Panc1 (cell line): Measurements from ENCODE around the gene SLC10A1. TPM values are rescaled to one million over a fixed set of nuclear protein-coding genes. Genes with fewer than 3 reads are reported as not detected.
A peak's percentile ranks its signal among the peaks of the same experiment; 100 is the strongest.

Experiments used
- ATAC-seq: fragments of 200-7000 bp; cut with Tn5 transposase; 2 replicates; pipeline ENCODE4 v1.9.1; 2020; ENCODE audit warnings: mild to moderate bottlenecking, moderate library complexity
- BruUV-seq: library from RNA; stranded (reverse); fragments of 400-500 nt; replicated peaks from 2 replicates; lab custom pipeline; 2021; lab: Mats Ljungman, UMichigan
- CTCF ChIA-PET: fragments of 300-600 bp; sonication (Branson Sonifier 250); formaldehyde crosslinking; loops from one replicate; lab custom pipeline; 2022; ENCODE audit warnings: antibody characterized with exemption; lab: Charles Lee
- POLR2A ChIA-PET: fragments of 300-600 bp; sonication (Branson Sonifier 250); formaldehyde crosslinking; loops from one replicate; lab custom pipeline; 2022; ENCODE audit warnings: antibody characterized with exemption; lab: Charles Lee
- DNase-seq: peaks from one replicate; pipeline ENCODE4 v3.0.0-alpha.2; 2010; ENCODE audit warnings: low read depth, low spot score
- H3K27ac ChIP-seq: 2 replicates; pipeline ENCODE4 v1.5.1; 2011; ENCODE audit warnings: mild to moderate bottlenecking, low read length, inconsistent platforms
- H3K27me3 ChIP-seq: fragments of 200-500 bp; sonication (Bioruptor generic); 2 replicates; pipeline ENCODE4 v1.6.0; 2014; ENCODE audit warnings: low read length, inconsistent platforms; ENCODE audit not compliant: control insufficient read depth, insufficient read depth
- H3K36me3 ChIP-seq: fragments of 200-500 bp; sonication (Bioruptor generic); 2 replicates; pipeline ENCODE4 v1.5.1; 2014; ENCODE audit warnings: inconsistent platforms, mild to moderate bottlenecking, low read length, moderate library complexity; ENCODE audit not compliant: control insufficient read depth, insufficient read depth
- H3K4me1 ChIP-seq: 2 replicates; pipeline ENCODE4 v1.5.1; 2011; ENCODE audit warnings: inconsistent platforms, mild to moderate bottlenecking, low read length, moderate library complexity; ENCODE audit not compliant: control insufficient read depth, insufficient read depth
- H3K4me3 ChIP-seq, 2 experiments: 2 replicates each; pipeline ENCODE4 v1.5.1; 2011 to 2012; ENCODE audit warnings: low read depth in 2 of 2, low read length in 2 of 2, mild to moderate bottlenecking in 2 of 2, inconsistent platforms in 1 of 2, moderate library complexity in 1 of 2
- H3K9me3 ChIP-seq: fragments of 200-500 bp; sonication (Bioruptor generic); 2 replicates; pipeline ENCODE4 v1.5.1; 2014; ENCODE audit warnings: low read depth, mild to moderate bottlenecking, inconsistent platforms, low read length, moderate library complexity; ENCODE audit not compliant: control insufficient read depth, insufficient read depth
- POLR2AphosphoS5 ChIP-seq: IDR thresholded peaks from 2 replicates; pipeline ENCODE4 v1.6.1; 2012; ENCODE audit warnings: mild to moderate bottlenecking, low read depth, low read length, moderate library complexity
- SIN3A ChIP-seq: IDR thresholded peaks from 2 replicates; pipeline ENCODE4 v1.6.1; 2012; ENCODE audit warnings: low read depth, mild to moderate bottlenecking, low read length, moderate library complexity, borderline replicate concordance; ENCODE audit not compliant: insufficient read depth
- TCF7L2 ChIP-seq: IDR thresholded peaks from 2 replicates; pipeline ENCODE4 v1.6.1; 2011; ENCODE audit warnings: mild to moderate bottlenecking, low read depth, low read length, inconsistent platforms
- in situ Hi-C: cut with HindIII; loops from 2 replicates; pipeline ENCODE4 v1.10.0; 2016; ENCODE audit warnings: low sequenced_read_pairs, low pct_unique_long_range_greater_than_20kb
- intact Hi-C: fragments of 100-400 bp; cut with micrococcal nuclease; formaldehyde crosslinking; loops from one replicate; pipeline ENCODE4 v1.10.0; 2022; ENCODE audit not compliant: unreplicated experiment
- total RNA-seq: library from RNA; stranded (reverse); gene quantifications from one replicate; pipeline ENCODE4 v1.2.1, GENCODE V29; 2021; ENCODE audit not compliant: unreplicated experiment
- TF ChIP-seq, protein P1 (sequence below): fragments of 450-650 bp; IDR thresholded peaks from 2 replicates; pipeline ENCODE4 v1.5.1; 2017; ENCODE audit warnings: mild to moderate bottlenecking
- TF ChIP-seq, protein P2 (sequence below), 2 experiments: IDR thresholded peaks; 2 replicates each; pipeline ENCODE4 v1.6.1; 2011 to 2012; ENCODE audit warnings: low read depth in 2 of 2, control low read depth in 1 of 2, low read length in 1 of 2, mild to moderate bottlenecking in 1 of 2, moderate library complexity in 1 of 2; ENCODE audit not compliant: insufficient read depth in 1 of 2

Gene SLC10A1
- total RNA-seq, 1 experiment from 2014 or later, result not detected

DNA sequence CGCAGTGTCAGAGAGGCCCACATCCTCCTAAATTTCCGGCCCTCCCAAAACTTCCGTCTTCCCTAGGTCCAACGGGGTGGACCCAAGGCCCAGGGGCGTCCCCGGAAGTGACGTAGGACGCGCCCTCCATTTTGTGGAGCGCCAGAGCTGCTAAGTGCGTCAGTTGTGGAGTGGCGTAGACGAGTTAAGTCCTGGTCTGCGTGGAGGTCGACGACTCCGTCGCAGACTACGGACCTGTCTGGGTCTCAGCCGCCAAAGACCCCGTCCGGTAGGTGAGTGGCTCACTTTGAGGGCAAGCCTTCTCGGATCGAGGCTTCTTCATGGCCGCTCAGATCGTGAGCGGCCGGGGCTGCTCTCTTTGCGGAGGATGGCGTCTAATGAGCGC lies 30.1 kb downstream of the SLC10A1 start, which contains the start of gene SRSF5:
TSS of gene SRSF5 (plus strand) at position 159 of the 385 bp plus-strand sequence. CDS start 1,015 bp downstream, outside the sequence.
- peak; percentile 72 for DNase-seq
- Histone ChIP-seq H3K4me3 (peak within 1 kb of the TSS; percentile 92 to 98), H3K4me1 (peaks cover 4% of the 10 kb centered on the region), H3K36me3 (peaks cover 44% of the 10 kb centered on the region), H3K27ac (peak within 1 kb of the TSS; percentile 97), H3K27me3 (no peaks in the 10 kb centered on the region), H3K9me3 (no peaks in the 10 kb centered on the region)
- CTCF ChIA-PET, result no interaction called here
- no peak; the same call in 1 of the 2 replicates for TF ChIP-seq SIN3A
- TF ChIP-seq, protein P1, sequence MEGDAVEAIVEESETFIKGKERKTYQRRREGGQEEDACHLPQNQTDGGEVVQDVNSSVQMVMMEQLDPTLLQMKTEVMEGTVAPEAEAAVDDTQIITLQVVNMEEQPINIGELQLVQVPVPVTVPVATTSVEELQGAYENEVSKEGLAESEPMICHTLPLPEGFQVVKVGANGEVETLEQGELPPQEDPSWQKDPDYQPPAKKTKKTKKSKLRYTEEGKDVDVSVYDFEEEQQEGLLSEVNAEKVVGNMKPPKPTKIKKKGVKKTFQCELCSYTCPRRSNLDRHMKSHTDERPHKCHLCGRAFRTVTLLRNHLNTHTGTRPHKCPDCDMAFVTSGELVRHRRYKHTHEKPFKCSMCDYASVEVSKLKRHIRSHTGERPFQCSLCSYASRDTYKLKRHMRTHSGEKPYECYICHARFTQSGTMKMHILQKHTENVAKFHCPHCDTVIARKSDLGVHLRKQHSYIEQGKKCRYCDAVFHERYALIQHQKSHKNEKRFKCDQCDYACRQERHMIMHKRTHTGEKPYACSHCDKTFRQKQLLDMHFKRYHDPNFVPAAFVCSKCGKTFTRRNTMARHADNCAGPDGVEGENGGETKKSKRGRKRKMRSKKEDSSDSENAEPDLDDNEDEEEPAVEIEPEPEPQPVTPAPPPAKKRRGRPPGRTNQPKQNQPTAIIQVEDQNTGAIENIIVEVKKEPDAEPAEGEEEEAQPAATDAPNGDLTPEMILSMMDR, result no peak
- peak; percentile 98 for TF ChIP-seq POLR2AphosphoS5
- no peak for TF ChIP-seq TCF7L2
- TF ChIP-seq, protein P2, sequence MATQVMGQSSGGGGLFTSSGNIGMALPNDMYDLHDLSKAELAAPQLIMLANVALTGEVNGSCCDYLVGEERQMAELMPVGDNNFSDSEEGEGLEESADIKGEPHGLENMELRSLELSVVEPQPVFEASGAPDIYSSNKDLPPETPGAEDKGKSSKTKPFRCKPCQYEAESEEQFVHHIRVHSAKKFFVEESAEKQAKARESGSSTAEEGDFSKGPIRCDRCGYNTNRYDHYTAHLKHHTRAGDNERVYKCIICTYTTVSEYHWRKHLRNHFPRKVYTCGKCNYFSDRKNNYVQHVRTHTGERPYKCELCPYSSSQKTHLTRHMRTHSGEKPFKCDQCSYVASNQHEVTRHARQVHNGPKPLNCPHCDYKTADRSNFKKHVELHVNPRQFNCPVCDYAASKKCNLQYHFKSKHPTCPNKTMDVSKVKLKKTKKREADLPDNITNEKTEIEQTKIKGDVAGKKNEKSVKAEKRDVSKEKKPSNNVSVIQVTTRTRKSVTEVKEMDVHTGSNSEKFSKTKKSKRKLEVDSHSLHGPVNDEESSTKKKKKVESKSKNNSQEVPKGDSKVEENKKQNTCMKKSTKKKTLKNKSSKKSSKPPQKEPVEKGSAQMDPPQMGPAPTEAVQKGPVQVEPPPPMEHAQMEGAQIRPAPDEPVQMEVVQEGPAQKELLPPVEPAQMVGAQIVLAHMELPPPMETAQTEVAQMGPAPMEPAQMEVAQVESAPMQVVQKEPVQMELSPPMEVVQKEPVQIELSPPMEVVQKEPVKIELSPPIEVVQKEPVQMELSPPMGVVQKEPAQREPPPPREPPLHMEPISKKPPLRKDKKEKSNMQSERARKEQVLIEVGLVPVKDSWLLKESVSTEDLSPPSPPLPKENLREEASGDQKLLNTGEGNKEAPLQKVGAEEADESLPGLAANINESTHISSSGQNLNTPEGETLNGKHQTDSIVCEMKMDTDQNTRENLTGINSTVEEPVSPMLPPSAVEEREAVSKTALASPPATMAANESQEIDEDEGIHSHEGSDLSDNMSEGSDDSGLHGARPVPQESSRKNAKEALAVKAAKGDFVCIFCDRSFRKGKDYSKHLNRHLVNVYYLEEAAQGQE (IDR thresholded peaks at IDR 0.05; ENCODE audit: insufficient read depth in 1 of 2, low read depth in 2 of 2, low read length in 1 of 2), result no peak
- intact Hi-C loops (no loop called here), in situ Hi-C loops (no loop called here)
- BruUV-seq, result no TSS peak
- peak; percentile 96 for ATAC-seq
- POLR2A ChIA-PET, result no interaction called here

DNA sequence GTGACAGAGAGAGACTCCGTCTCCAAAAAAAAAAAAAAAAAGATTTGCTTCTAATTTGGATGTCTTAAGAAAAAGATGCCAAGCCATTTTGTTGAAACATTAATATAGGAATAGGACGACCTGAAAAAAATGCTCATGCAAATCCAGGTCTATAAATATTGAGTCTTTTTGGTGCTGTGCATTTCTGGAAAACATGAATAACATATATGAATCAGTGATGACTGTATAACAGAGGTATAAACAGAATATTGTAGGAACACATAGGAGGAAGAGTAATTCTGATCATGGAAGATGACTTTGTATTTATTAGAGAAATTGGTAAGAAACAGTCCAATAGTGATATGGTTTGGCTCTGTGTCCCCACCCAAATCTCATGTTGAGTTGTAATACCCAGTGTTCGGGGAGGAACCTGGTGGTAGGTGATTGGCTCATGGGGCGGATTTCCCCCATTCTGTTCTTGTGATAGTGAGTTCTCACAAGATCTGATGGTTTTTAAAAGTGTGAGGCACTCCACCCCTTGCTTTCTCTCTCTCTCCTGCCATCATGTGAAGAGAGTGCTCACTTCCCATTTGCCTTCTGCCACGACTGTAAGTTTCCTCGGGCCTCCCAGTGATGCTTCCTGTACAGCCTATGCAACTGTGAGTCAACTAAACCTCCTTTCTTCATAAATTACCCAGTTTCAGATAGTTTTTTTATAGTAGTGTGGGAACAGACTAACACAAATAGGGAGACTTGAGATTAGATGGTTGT lies 33.1 kb downstream of the SLC10A1 start:
- BruUV-seq, result no TSS peak
- intact Hi-C loops (no loop called here), in situ Hi-C loops (no loop called here)
- CTCF ChIA-PET, result no interaction called here
- peaks cover 3% of the 10 kb centered on the region for H3K4me1 ChIP-seq
- TF ChIP-seq, protein P1, result no peak
- no peak for TF ChIP-seq SIN3A
- TF ChIP-seq POLR2AphosphoS5, result no peak
- TF ChIP-seq TCF7L2, result no peak
- TF ChIP-seq, protein P2 (IDR thresholded peaks at IDR 0.05; ENCODE audit: insufficient read depth in 1 of 2, low read depth in 2 of 2, low read length in 1 of 2), result no peak
- no peak overlapping the region for H3K4me3 ChIP-seq
- ATAC-seq (no peak), DNase-seq (no peak)
- H3K9me3 ChIP-seq, result no peaks in the 10 kb centered on the region
- POLR2A ChIA-PET, result no interaction called here
- no peaks in the 10 kb centered on the region for H3K27me3 ChIP-seq
- H3K27ac ChIP-seq, result no peak overlapping the region
- peaks cover 14% of the 10 kb centered on the region for H3K36me3 ChIP-seq
